H1 (cell line): ENCODE results near the gene TNFRSF6B. TPM values are rescaled to one million over a fixed set of nuclear protein-coding genes. Genes with fewer than 3 reads are reported as not detected.

Experiments used
- CTCF ChIA-PET: fragments of 300-600 bp; sonication (Branson Sonifier 250); formaldehyde crosslinking; loops from one replicate; lab custom pipeline; 2021; ENCODE audit not compliant: partially characterized antibody; lab: Charles Lee
- POLR2A ChIA-PET: fragments of 300-600 bp; sonication (Branson Sonifier 250); formaldehyde crosslinking; loops from one replicate; lab custom pipeline; 2021; ENCODE audit warnings: inconsistent platforms; ENCODE audit not compliant: partially characterized antibody; lab: Charles Lee
- DNase-seq, 2 experiments: peaks; one replicate each; pipeline versions ENCODE4 v3.0.0 to v3.0.0-alpha.2; 2010 to 2022; ENCODE audit warnings: low spot score in 2 of 2, low read depth in 1 of 2, mixed read lengths in 1 of 2
- FAIRE-seq: peaks from 2 replicates; lab custom pipeline; 2011; peaks lifted over from hg19 to GRCh38; lab: Jason Lieb, UNC
- H2AFZ ChIP-seq: 2 replicates; pipeline ENCODE4 v1.8.1; 2012; ENCODE audit warnings: low read length, inconsistent platforms
- H2AK5ac ChIP-seq: 2 replicates; pipeline ENCODE4 v1.6.1; 2013; ENCODE audit warnings: low read depth, low read length
- H2BK120ac ChIP-seq: replicated peaks from 2 replicates; pipeline ENCODE3; 2013; ENCODE audit warnings: low read depth, low read length, inconsistent platforms
- H2BK12ac ChIP-seq: 2 replicates; pipeline ENCODE4 v1.6.1; 2013; ENCODE audit warnings: low read depth, low read length
- H2BK15ac ChIP-seq: 2 replicates; pipeline ENCODE4 v1.6.1; 2013; ENCODE audit warnings: low read length
- H2BK20ac ChIP-seq: 2 replicates; pipeline ENCODE4 v1.6.1; 2013; ENCODE audit warnings: low read length
- H2BK5ac ChIP-seq: 2 replicates; pipeline ENCODE4 v1.6.1; 2013; ENCODE audit warnings: low read depth, low read length
- H3K14ac ChIP-seq: 2 replicates; pipeline ENCODE4 v1.6.1; 2013; ENCODE audit warnings: inconsistent platforms; ENCODE audit not compliant: insufficient read length
- H3K18ac ChIP-seq: 2 replicates; pipeline ENCODE4 v1.6.1; 2013; ENCODE audit warnings: low read length; ENCODE audit errors: extremely low read depth
- H3K23ac ChIP-seq: 2 replicates; pipeline ENCODE4 v1.6.1; 2013; ENCODE audit warnings: inconsistent platforms; ENCODE audit not compliant: insufficient read length
- H3K23me2 ChIP-seq: 2 replicates; pipeline ENCODE4 v1.6.1; 2013; ENCODE audit warnings: low read depth, low read length
- H3K27ac ChIP-seq: 2 replicates; pipeline ENCODE4 v1.6.1; 2011; ENCODE audit warnings: low read depth, low read length, inconsistent platforms
- H3K27me3 ChIP-seq, 4 experiments: replicated peaks in 1 of 4; 1 replicate in 1 of 4; 2 replicates in 3 of 4; pipeline versions ENCODE4 v1.6.1 to v1.8.1; 2011 to 2013; ENCODE audit warnings: low read length in 3 of 4, mild to moderate bottlenecking in 3 of 4, inconsistent platforms in 2 of 4, mixed read lengths in 2 of 4, moderate library complexity in 1 of 4; ENCODE audit not compliant: control insufficient read depth in 3 of 4, insufficient read depth in 3 of 4; ENCODE audit errors: extremely low read depth in 1 of 4
- H3K36me3 ChIP-seq, 4 experiments: 2 replicates each; pipeline versions ENCODE4 v1.6.1 to v1.8.1; 2011 to 2013; ENCODE audit warnings: mild to moderate bottlenecking in 4 of 4, low read length in 3 of 4, moderate library complexity in 2 of 4, control low read depth in 1 of 4, inconsistent platforms in 1 of 4; ENCODE audit not compliant: insufficient read depth in 4 of 4, control insufficient read depth in 2 of 4
- H3K4ac ChIP-seq: replicated peaks from 2 replicates; pipeline ENCODE3; 2013; ENCODE audit warnings: low read length, low read depth, mixed read lengths, inconsistent platforms; ENCODE audit not compliant: insufficient read length
- H3K4me1 ChIP-seq, 4 experiments: replicated peaks in 1 of 4; 1 replicate in 1 of 4; 2 replicates in 3 of 4; pipeline versions ENCODE4 v1.6.1 to v1.8.1; 2011 to 2013; ENCODE audit warnings: low read length in 3 of 4, inconsistent platforms in 2 of 4, mixed read lengths in 1 of 4; ENCODE audit not compliant: insufficient read depth in 4 of 4, control insufficient read depth in 3 of 4
- H3K4me2 ChIP-seq, 2 experiments: 2 replicates each; pipeline versions ENCODE4 v1.6.1 to v1.8.1; 2011 to 2013; ENCODE audit warnings: low read depth in 2 of 2, low read length in 2 of 2, control low read depth in 1 of 2, inconsistent platforms in 1 of 2, mild to moderate bottlenecking in 1 of 2; ENCODE audit not compliant: insufficient read depth in 1 of 2
- H3K4me3 ChIP-seq, 4 experiments: fragments of 200-600, 300-600 bp in 1 of 4; sonication (generic), shearing (Covaris generic), sonication (Bioruptor Twin) in 1 of 4; 2 replicates each; pipeline versions ENCODE4 v1.5.1 to v1.8.1; 2011 to 2016; ENCODE audit warnings: low read length in 4 of 4, low read depth in 3 of 4, control low read depth in 2 of 4, inconsistent platforms in 2 of 4, mild to moderate bottlenecking in 2 of 4, mixed read lengths in 1 of 4, moderate library complexity in 1 of 4; ENCODE audit not compliant: insufficient read depth in 2 of 4; ENCODE audit errors: extremely low read depth in 1 of 4
- H3K56ac ChIP-seq: replicated peaks from 2 replicates; pipeline ENCODE3; 2013; ENCODE audit warnings: low read depth, mild to moderate bottlenecking, mixed read lengths, low read length, inconsistent platforms; ENCODE audit not compliant: insufficient read length
- H3K79me1 ChIP-seq: 2 replicates; pipeline ENCODE4 v1.6.1; 2013; ENCODE audit warnings: low read depth, low read length, control low read depth
- H3K79me2 ChIP-seq, 2 experiments: 2 replicates each; pipeline versions ENCODE4 v1.6.1 to v1.8.1; 2012 to 2013; ENCODE audit warnings: low read length in 2 of 2, mild to moderate bottlenecking in 2 of 2, inconsistent platforms in 1 of 2; ENCODE audit not compliant: insufficient read depth in 2 of 2, control insufficient read depth in 1 of 2
- H3K9ac ChIP-seq, 4 experiments: replicated peaks in 1 of 4; 1 replicate in 1 of 4; 2 replicates in 3 of 4; pipeline versions ENCODE4 v1.6.1 to v1.8.1; 2011 to 2013; ENCODE audit warnings: low read depth in 3 of 4, low read length in 3 of 4, control low read depth in 2 of 4, mild to moderate bottlenecking in 2 of 4, moderate library complexity in 2 of 4, inconsistent platforms in 1 of 4; ENCODE audit errors: extremely low read depth in 1 of 4
- H3K9me3 ChIP-seq, 2 experiments: 2 replicates each; pipeline versions ENCODE4 v1.6.1 to v1.8.1; 2012 to 2013; ENCODE audit warnings: mild to moderate bottlenecking in 2 of 2, moderate library complexity in 2 of 2, control low read depth in 1 of 2, inconsistent platforms in 1 of 2, low read depth in 1 of 2, low read length in 1 of 2, mixed read lengths in 1 of 2; ENCODE audit not compliant: insufficient read depth in 2 of 2
- H4K20me1 ChIP-seq, 2 experiments: replicated peaks in 1 of 2; 2 replicates each; pipeline versions ENCODE3 to v1.8.1; 2011 to 2013; ENCODE audit warnings: inconsistent platforms in 2 of 2, low read length in 2 of 2, mild to moderate bottlenecking in 1 of 2; ENCODE audit not compliant: insufficient read depth in 2 of 2, control insufficient read depth in 1 of 2
- H4K5ac ChIP-seq: 2 replicates; pipeline ENCODE4 v1.6.1; 2013; ENCODE audit warnings: low read length, low read depth, mixed read lengths, inconsistent platforms; ENCODE audit not compliant: insufficient read length
- H4K8ac ChIP-seq: 2 replicates; pipeline ENCODE4 v1.8.0; 2013; ENCODE audit warnings: mild to moderate bottlenecking, moderate library complexity, low read length, inconsistent platforms; ENCODE audit not compliant: insufficient read depth; ENCODE audit errors: extremely low read depth
- H4K91ac ChIP-seq: replicated peaks from 2 replicates; pipeline ENCODE3; 2013; ENCODE audit warnings: low read length, mixed read lengths, inconsistent platforms; ENCODE audit not compliant: insufficient read length
- BRCA1 ChIP-seq: IDR thresholded peaks from 2 replicates; pipeline ENCODE4 v1.6.1; 2012; ENCODE audit warnings: low read depth, low read length, improper control_type of control experiment
- CHD1 ChIP-seq: IDR thresholded peaks from 2 replicates; pipeline ENCODE4 v1.6.1; 2012; ENCODE audit warnings: low read depth, low read length, improper control_type of control experiment
- CHD2 ChIP-seq: IDR thresholded peaks from 2 replicates; pipeline ENCODE4 v1.6.1; 2012; ENCODE audit warnings: low read length, improper control_type of control experiment
- GABPA ChIP-seq: IDR thresholded peaks from 2 replicates; pipeline ENCODE4 v1.6.1; 2011; ENCODE audit warnings: mild to moderate bottlenecking, low read length, moderate library complexity, borderline replicate concordance; ENCODE audit not compliant: insufficient read depth
- JUND ChIP-seq: IDR thresholded peaks from 2 replicates; pipeline ENCODE4 v1.6.1; 2011; ENCODE audit warnings: mild to moderate bottlenecking, improper control_type of control experiment, low read length
- KDM4A ChIP-seq: IDR thresholded peaks from one replicate; pipeline ENCODE4 v1.7.1; 2012; ENCODE audit warnings: low read depth, mild to moderate bottlenecking, moderate library complexity, low read length, inconsistent platforms; ENCODE audit not compliant: severe bottlenecking
- KDM5A ChIP-seq: fragments of 200-600 bp; IDR thresholded peaks from 2 replicates; pipeline ENCODE4 v1.7.1; 2012; ENCODE audit warnings: mild to moderate bottlenecking, low read length, inconsistent platforms, mixed read lengths
- MAFK ChIP-seq: IDR thresholded peaks from 2 replicates; pipeline ENCODE4 v1.6.1; 2012; ENCODE audit warnings: low read depth, mild to moderate bottlenecking, improper control_type of control experiment, low read length
- NANOG ChIP-seq: IDR thresholded peaks from 2 replicates; pipeline ENCODE4 v1.6.1; 2011; ENCODE audit warnings: low read length, low read depth, mild to moderate bottlenecking, inconsistent platforms; ENCODE audit not compliant: insufficient read depth, poor library complexity, severe bottlenecking
- RBBP5 ChIP-seq: IDR thresholded peaks from 2 replicates; pipeline ENCODE4 v1.7.1; 2012; ENCODE audit warnings: low read depth, mild to moderate bottlenecking, inconsistent platforms, low read length, moderate library complexity, borderline replicate concordance
- SRF ChIP-seq: IDR thresholded peaks from 2 replicates; pipeline ENCODE4 v1.6.1; 2011; ENCODE audit warnings: mild to moderate bottlenecking, low read depth, low read length, moderate library complexity
- WGBS, 2 experiments: shearing (Covaris generic) in 1 of 2; methylation state at CpG; one replicate each; pipeline versions ENCODE4 v1.1.6 to v1.1.7; 2013 to 2015; ENCODE audit warnings: low lambda C conversion rate in 2 of 2, mixed read lengths in 2 of 2, inconsistent platforms in 1 of 2, low coverage in 1 of 2, missing lambda C conversion rate in 1 of 2; ENCODE audit not compliant: insufficient replicate concordance in 2 of 2, insufficient coverage in 1 of 2, insufficient read length in 1 of 2; ENCODE audit errors: extremely low coverage in 1 of 2, missing lambda C conversion rate in 1 of 2; 5-methylcytosine and 5-hydroxymethylcytosine counted together
- polyA plus RNA-seq, 7 experiments: library from polyadenylated mRNA; depleted of rRNA in 3 of 7; stranded (reverse) in 5 of 7; unstranded in 2 of 7; fragments of >200 nt in 5 of 7; fragments of 200-250 nt in 2 of 7; gene quantifications; 1 replicate in 5 of 7; 2 replicates in 1 of 7; 4 replicates in 1 of 7; pipeline versions ENCODE4 v1.2.1 to v1.2.3, GENCODE V29; 2011 to 2013; ENCODE audit warnings: missing spikeins in 2 of 7, mixed read lengths in 2 of 7
- total RNA-seq: library from RNA; stranded (reverse); fragmentation: NEBNext Ultra II Directional; extraction: Animal tissue kit (Norgen Biotek cat#: 25700); gene quantifications from 2 replicates; pipeline ENCODE4 v1.2.1, GENCODE V29; 2021
- TF ChIP-seq, protein P1 (sequence below): IDR thresholded peaks from 2 replicates; pipeline ENCODE4 v1.6.1; 2012; ENCODE audit warnings: inconsistent platforms

Gene TNFRSF6B
- total and polyA plus RNA-seq, 2 of the 8 experiments (the other 6 are each of a cell fraction or from before 2014, with no cell fraction given) = 3.1 TPM; not detected in 1

DNA sequence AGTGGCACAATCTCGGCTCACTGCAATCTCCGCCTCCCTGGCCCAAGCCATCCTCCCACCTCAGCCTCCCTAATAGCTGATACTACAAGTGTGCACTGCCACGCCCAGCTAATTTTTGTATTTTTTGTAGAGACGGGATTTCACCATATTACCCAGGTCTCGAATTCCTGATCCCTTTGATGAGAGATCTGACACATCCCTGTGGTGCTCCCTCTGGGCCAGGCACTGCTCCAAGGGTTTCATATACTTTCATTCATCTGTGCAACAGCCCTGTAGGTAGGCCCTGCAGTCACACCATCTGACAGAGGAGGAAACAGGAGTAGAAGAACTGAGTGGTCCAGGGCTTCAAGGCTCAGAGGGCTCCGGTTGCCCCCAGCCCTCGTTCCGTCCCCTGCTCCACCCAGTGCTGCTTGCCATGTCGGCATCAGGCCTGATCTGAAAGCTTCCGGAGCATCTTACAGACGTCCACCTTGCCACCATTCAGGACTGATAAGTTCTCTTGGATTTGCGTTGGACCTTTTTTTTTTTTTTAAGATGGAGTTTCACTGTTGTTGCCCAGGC is 14.7 kb downstream of the TNFRSF6B start:
- peaks cover 0 to 11% (median 6%) of the 10 kb centered on the region in 4 experiments; a peak in 5 of 7 replicates for H3K4me1 ChIP-seq
- H3K18ac ChIP-seq = no peak overlapping the region
- no peak overlapping the region for H2BK5ac ChIP-seq
- H2BK12ac ChIP-seq = no peak overlapping the region
- H2AFZ ChIP-seq = no peak overlapping the region
- no peak overlapping the region for H4K91ac ChIP-seq
- peaks cover 5% of the 10 kb centered on the region; the same call in 1 of the 2 replicates for H3K23me2 ChIP-seq
- H2AK5ac ChIP-seq = no peak overlapping the region
- FAIRE-seq (no peak), DNase-seq (no peak)
- ChIA-PET POLR2A (interaction anchor here (1.8 to 1.9 kb wide), 2 partner anchors 8 to 12 kb away, joined by 5 to 6 read pairs; no protein-coding TSS in a partner anchor), CTCF (interaction anchor here (1.0 to 1.3 kb wide), 3 partner anchors 14 to 63 kb away, joined by 3 to 4 read pairs (median 4); no protein-coding TSS in a partner anchor)
- H3K27ac ChIP-seq = no peak overlapping the region
- H3K56ac ChIP-seq = no peak overlapping the region
- peaks cover 5% of the 10 kb centered on the region; the same call in 1 of the 2 replicates for H3K79me1 ChIP-seq
- H3K4ac ChIP-seq = no peak overlapping the region
- H3K36me3 ChIP-seq = peaks cover 2 to 21% (median 4%) of the 10 kb centered on the region in 4 experiments
- peaks cover 0 to 65% of the 10 kb centered on the region in 2 experiments; a peak in 3 of 4 replicates for H3K79me2 ChIP-seq
- no peak overlapping the region for H3K14ac ChIP-seq
- H2BK120ac ChIP-seq = no peak overlapping the region
- no peak overlapping the region for H4K5ac ChIP-seq
- H3K9ac ChIP-seq = no peak overlapping the region
- H3K27me3 ChIP-seq = no peaks in the 10 kb centered on the region
- TF ChIP-seq JUND = no peak
- no peak for TF ChIP-seq GABPA
- no peak for TF ChIP-seq SRF
- no peak for TF ChIP-seq MAFK
- no peak for TF ChIP-seq CHD2
- no peak for TF ChIP-seq BRCA1
- no peak for TF ChIP-seq NANOG
- TF ChIP-seq KDM5A = no peak
- TF ChIP-seq CHD1 = no peak
- TF ChIP-seq KDM4A = no peak
- TF ChIP-seq RBBP5 = no peak
- TF ChIP-seq, protein P1, sequence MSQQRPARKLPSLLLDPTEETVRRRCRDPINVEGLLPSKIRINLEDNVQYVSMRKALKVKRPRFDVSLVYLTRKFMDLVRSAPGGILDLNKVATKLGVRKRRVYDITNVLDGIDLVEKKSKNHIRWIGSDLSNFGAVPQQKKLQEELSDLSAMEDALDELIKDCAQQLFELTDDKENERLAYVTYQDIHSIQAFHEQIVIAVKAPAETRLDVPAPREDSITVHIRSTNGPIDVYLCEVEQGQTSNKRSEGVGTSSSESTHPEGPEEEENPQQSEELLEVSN = no peak
- no peak overlapping the region for H4K8ac ChIP-seq
- H3K4me3 ChIP-seq = no peak overlapping the region
- peaks cover 5 to 11% of the 10 kb centered on the region in 2 experiments for H4K20me1 ChIP-seq
- H2BK15ac ChIP-seq = no peak overlapping the region
- H3K4me2 ChIP-seq = no peak overlapping the region
- no peak overlapping the region for H2BK20ac ChIP-seq
- no peaks in the 10 kb centered on the region for H3K9me3 ChIP-seq
- no peak overlapping the region for H3K23ac ChIP-seq
- WGBS, 2 experiments = 84% methylated on average over 11 of the region's 12 CpGs; no CpG with 5 or more reads in 1 of the 2 experiments
